HepG2 (cell line): ENCODE results near the gene LYSET. TPM values are rescaled to one million over a fixed set of nuclear protein-coding genes. Genes with fewer than 3 reads are reported as not detected.

Experiments
- ATAC-seq: fragments of 200-7000 bp; cut with Tn5 transposase; 3 replicates; pipeline ENCODE4 v1.9.1; 2020; ENCODE audit warnings: mild to moderate bottlenecking, moderate library complexity
- BruUV-seq: library from RNA; stranded (reverse); fragments of 400-500 nt; replicated peaks from 2 replicates; lab custom pipeline; 2021; lab: Mats Ljungman, UMichigan
- CTCF ChIA-PET: fragments of 300-600 bp; formaldehyde crosslinking; extraction: SDS; loops from one replicate; lab custom pipeline; 2021; ENCODE audit warnings: low total read pairs, inconsistent platforms, low intra/inter-chr PET ratio; lab: Yijun Ruan, JAX
- POLR2A ChIA-PET: fragments of 350-600 bp; sonication (Branson Sonifier 250); formaldehyde crosslinking; loops from one replicate; lab custom pipeline; 2020; ENCODE audit warnings: antibody characterized with exemption, inconsistent platforms; lab: Yijun Ruan, JAX
- DNase-seq: peaks from one replicate; pipeline ENCODE4 v3.0.0-alpha.2; 2015; ENCODE audit warnings: low spot score
- FAIRE-seq: peaks from 3 replicates; lab custom pipeline; 2011; peaks lifted over from hg19 to GRCh38; lab: Jason Lieb, UNC
- H2AFZ ChIP-seq: one replicate; pipeline ENCODE4 v1.6.1; 2011; ENCODE audit warnings: low read length, inconsistent platforms
- H3K27ac ChIP-seq: fragments of 300-600 bp; 3 replicates; pipeline ENCODE4 v1.8.0; 2011; ENCODE audit warnings: mixed run types, mild to moderate bottlenecking, mixed read lengths, low read length, inconsistent platforms; ENCODE audit not compliant: insufficient read depth; ENCODE audit errors: extremely low read length
- H3K27me3 ChIP-seq, 2 experiments: fragments of 200-600 bp in 1 of 2; 2 replicates in 1 of 2; 3 replicates in 1 of 2; pipeline versions ENCODE4 v1.6.0 to v1.8.0; 2011; ENCODE audit warnings: low read length in 2 of 2, mild to moderate bottlenecking in 2 of 2, moderate library complexity in 2 of 2, inconsistent platforms in 1 of 2; ENCODE audit not compliant: insufficient read depth in 2 of 2, control insufficient read depth in 1 of 2
- H3K36me3 ChIP-seq, 2 experiments: fragments of 200-600 bp in 1 of 2; replicated peaks in 1 of 2; 2 replicates in 1 of 2; 3 replicates in 1 of 2; pipeline versions ENCODE4 v1.5.1 to v1.8.0; 2011; ENCODE audit warnings: low read length in 2 of 2, inconsistent platforms in 1 of 2; ENCODE audit not compliant: insufficient read depth in 2 of 2, control insufficient read depth in 1 of 2
- H3K4me1 ChIP-seq: 2 replicates; pipeline ENCODE4 v1.5.1; 2012; ENCODE audit warnings: low read length, inconsistent platforms; ENCODE audit not compliant: insufficient read depth
- H3K4me2 ChIP-seq: 2 replicates; pipeline ENCODE4 v1.6.0; 2011; ENCODE audit warnings: low read depth, low read length, inconsistent platforms
- H3K4me3 ChIP-seq, 3 experiments: fragments of 200-600 bp in 1 of 3; sonication (generic), shearing (Covaris generic) in 1 of 3; replicated peaks in 1 of 3; 2 replicates each; pipeline ENCODE4 v1.5.1; 2011 to 2016; ENCODE audit warnings: low read length in 3 of 3, inconsistent platforms in 2 of 3, low read depth in 2 of 3, mild to moderate bottlenecking in 2 of 3, control low read depth in 1 of 3, mixed read lengths in 1 of 3; ENCODE audit not compliant: insufficient read depth in 1 of 3
- H3K79me2 ChIP-seq: one replicate; pipeline ENCODE4 v1.6.1; 2011; ENCODE audit warnings: low read length, inconsistent platforms; ENCODE audit not compliant: insufficient read depth
- H3K9ac ChIP-seq: 2 replicates; pipeline ENCODE4 v1.6.0; 2011; ENCODE audit warnings: mild to moderate bottlenecking, low read depth, low read length, inconsistent platforms; ENCODE audit not compliant: insufficient read depth
- H3K9me3 ChIP-seq: 2 replicates; pipeline ENCODE4 v1.5.1; 2012; ENCODE audit warnings: mild to moderate bottlenecking, low read length
- H4K20me1 ChIP-seq: 2 replicates; pipeline ENCODE4 v1.6.0; 2011; ENCODE audit warnings: inconsistent platforms, mild to moderate bottlenecking, low read length, moderate library complexity; ENCODE audit not compliant: insufficient read depth
- CEBPB ChIP-seq: IDR thresholded peaks from 2 replicates; pipeline ENCODE4 v1.6.1; 2011; ENCODE audit warnings: low read depth, low read length, improper control_type of control experiment, borderline replicate concordance
- DNMT1 ChIP-seq: sonication (generic); formaldehyde crosslinking; IDR thresholded peaks from 2 replicates; pipeline ENCODE4 v1.5.1; 2020; ENCODE audit warnings: mild to moderate bottlenecking, missing genetic modification reagents
- GFI1 ChIP-seq: sonication (generic); formaldehyde crosslinking; IDR thresholded peaks from 2 replicates; pipeline ENCODE4 v1.5.0; 2020; ENCODE audit warnings: missing genetic modification reagents, mild to moderate bottlenecking, borderline replicate concordance
- HNF4A ChIP-seq: sonication (generic); formaldehyde crosslinking; IDR thresholded peaks from 2 replicates; pipeline ENCODE4 v1.4.0; 2020; ENCODE audit warnings: missing genetic modification reagents
- KDM1A ChIP-seq: IDR thresholded peaks from 2 replicates; pipeline ENCODE4 v1.6.1; 2016; ENCODE audit warnings: missing compliant biosample characterization
- KDM5B ChIP-seq: sonication (generic); formaldehyde crosslinking; IDR thresholded peaks from 2 replicates; pipeline ENCODE4 v1.4.0; 2020; ENCODE audit warnings: missing genetic modification reagents, mild to moderate bottlenecking, borderline replicate concordance
- KMT2B ChIP-seq: IDR thresholded peaks from 2 replicates; pipeline ENCODE4 v1.6.1; 2016; ENCODE audit warnings: missing genetic modification reagents, missing compliant biosample characterization
- MEF2D ChIP-seq: sonication (generic); formaldehyde crosslinking; IDR thresholded peaks from 2 replicates; pipeline ENCODE4 v1.5.1; 2020; ENCODE audit warnings: mild to moderate bottlenecking, missing genetic modification reagents
- RCOR2 ChIP-seq: IDR thresholded peaks from 2 replicates; pipeline ENCODE4 v1.6.1; 2016; ENCODE audit warnings: missing biosample characterization, missing genetic modification reagents
- SOX13 ChIP-seq, 3 experiments: fragments of 450-650 bp in 1 of 3; sonication (generic) in 1 of 3; formaldehyde crosslinking in 1 of 3; IDR thresholded peaks in 2 of 3; conservative IDR thresholded peaks in 1 of 3; 2 replicates each; pipeline versions ENCODE4 v1.5.0 to v1.6.1; 2016 to 2020; ENCODE audit warnings: antibody characterized with exemption in 1 of 3, mild to moderate bottlenecking in 1 of 3, missing compliant biosample characterization in 1 of 3, missing genetic modification reagents in 1 of 3, moderate library complexity in 1 of 3
- ZNF101 ChIP-seq: sonication (generic); formaldehyde crosslinking; IDR thresholded peaks from 2 replicates; pipeline ENCODE4 v1.4.0; 2020; ENCODE audit warnings: mild to moderate bottlenecking, low read depth, missing genetic modification reagents, borderline replicate concordance
- ZNF121 ChIP-seq: sonication (generic); formaldehyde crosslinking; IDR thresholded peaks from 2 replicates; pipeline ENCODE4 v1.5.0; 2020; ENCODE audit warnings: mild to moderate bottlenecking, missing genetic modification reagents
- ZNF567 ChIP-seq: sonication (generic); formaldehyde crosslinking; IDR thresholded peaks from 2 replicates; pipeline ENCODE4 v1.8.1; 2023; ENCODE audit warnings: mild to moderate bottlenecking, missing genetic modification reagents, borderline replicate concordance
- ZNF776 ChIP-seq: sonication (generic); formaldehyde crosslinking; IDR thresholded peaks from 2 replicates; pipeline ENCODE4 v1.4.0; 2020; ENCODE audit warnings: mild to moderate bottlenecking, missing genetic modification reagents
- WGBS: methylation state at CpG from one replicate; pipeline ENCODE4 v1.1.6; 2017; ENCODE audit warnings: low lambda C conversion rate; 5-methylcytosine and 5-hydroxymethylcytosine counted together
- in situ Hi-C: cut with HindIII; loops from 2 replicates; pipeline ENCODE4 v1.10.0; 2017; ENCODE audit warnings: low pct_unique_long_range_greater_than_20kb; ENCODE audit not compliant: extremely low pct_ligation_motif_present
- intact Hi-C: fragments of 100-400 bp; cut with micrococcal nuclease; formaldehyde crosslinking; loops from one replicate; pipeline ENCODE4 v1.10.0; 2022; ENCODE audit not compliant: unreplicated experiment
- polyA plus RNA-seq, 8 experiments: library from polyadenylated mRNA; depleted of rRNA in 3 of 8; stranded (reverse) in 7 of 8; unstranded in 1 of 8; fragments of >200 nt; fragmentation: Illumina TruSeq in 4 of 8; extraction: Trizol in 4 of 8; gene quantifications; 2 replicates each; pipeline versions ENCODE4 v1.2.1 to v1.2.3, GENCODE V29; 2011 to 2016; ENCODE audit warnings: low read depth in 4 of 8, missing spikeins in 1 of 8, mixed read lengths in 1 of 8; ENCODE audit not compliant: insufficient read depth in 1 of 8
- total RNA-seq, 5 experiments: library from RNA; depleted of rRNA; stranded (reverse); fragments of >200 nt; fragmentation: Illumina TruSeq; extraction: Trizol; gene quantifications; 2 replicates each; pipeline ENCODE4 v1.2.3, GENCODE V29; 2016; ENCODE audit warnings: low read depth in 1 of 5
- TF ChIP-seq, protein P1 (sequence below): sonication (generic); formaldehyde crosslinking; IDR thresholded peaks from 2 replicates; pipeline ENCODE4 v1.9.0; 2021; ENCODE audit warnings: missing genetic modification reagents, borderline replicate concordance

The LYSET gene
- total and polyA plus RNA-seq, 2 of the 13 experiments (the other 11 are each of a cell fraction or from before 2014, with no cell fraction given): 19.1 to 36.6 TPM

GRCh38 chr14:93195316-93195999 lies 10.3 kb downstream of the LYSET start:
- no peak for FAIRE-seq
- no TSS peak for BruUV-seq
- POLR2A ChIA-PET: interaction anchor here (0.9 kb wide), 1 partner anchor 12 kb away, joined by 3 read pairs; the partner anchor contains the start of gene UBR7

More at GRCh38 chr14:93195316-93195999, 10.3 kb downstream of the LYSET start:
- ATAC-seq (no peak), DNase-seq (no peak)
- no peaks in the 10 kb centered on the region for H3K79me2 ChIP-seq
- H3K4me2 ChIP-seq: no peak overlapping the region
- no peaks in the 10 kb centered on the region for H3K36me3 ChIP-seq
- intact Hi-C loops: no loop called here
- WGBS: no CpG with 5 or more reads among the region's 1 CpG
- no peak overlapping the region for H3K27ac ChIP-seq
- H3K9ac ChIP-seq: no peak overlapping the region
- no peak for TF ChIP-seq KDM1A (CRISPR knock-in tag)
- no peak for TF ChIP-seq DNMT1
- TF ChIP-seq ZNF121: peak; percentile 83; the same call in 1 of the 2 replicates
- no peak for TF ChIP-seq ZNF776 (CRISPR knock-in tag)
- TF ChIP-seq CEBPB: peak; percentile 3; the same call in 1 of the 2 replicates
- no peak for TF ChIP-seq SOX13 (IDR thresholded peaks at IDR 0.05)
- no peak for TF ChIP-seq SOX13 (CRISPR knock-in tag; conservative IDR thresholded peaks at IDR 0.05 in 1 of 2, IDR thresholded peaks at IDR 0.05 in 1 of 2)
- TF ChIP-seq ZNF101 (CRISPR knock-in tag): no peak
- no peak for TF ChIP-seq ZNF567 (CRISPR knock-in tag)
- TF ChIP-seq KDM5B (CRISPR knock-in tag): no peak
- no peak for TF ChIP-seq GFI1 (CRISPR knock-in tag)
- no peak for TF ChIP-seq RCOR2 (CRISPR knock-in tag)
- TF ChIP-seq HNF4A (CRISPR knock-in tag): peak; percentile 10; the same call in 1 of the 2 replicates
- TF ChIP-seq, protein P1, sequence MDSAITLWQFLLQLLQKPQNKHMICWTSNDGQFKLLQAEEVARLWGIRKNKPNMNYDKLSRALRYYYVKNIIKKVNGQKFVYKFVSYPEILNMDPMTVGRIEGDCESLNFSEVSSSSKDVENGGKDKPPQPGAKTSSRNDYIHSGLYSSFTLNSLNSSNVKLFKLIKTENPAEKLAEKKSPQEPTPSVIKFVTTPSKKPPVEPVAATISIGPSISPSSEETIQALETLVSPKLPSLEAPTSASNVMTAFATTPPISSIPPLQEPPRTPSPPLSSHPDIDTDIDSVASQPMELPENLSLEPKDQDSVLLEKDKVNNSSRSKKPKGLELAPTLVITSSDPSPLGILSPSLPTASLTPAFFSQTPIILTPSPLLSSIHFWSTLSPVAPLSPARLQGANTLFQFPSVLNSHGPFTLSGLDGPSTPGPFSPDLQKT (CRISPR knock-in tag): no peak
- no peak for TF ChIP-seq KMT2B (CRISPR knock-in tag)
- TF ChIP-seq MEF2D (CRISPR knock-in tag): no peak
- H3K9me3 ChIP-seq: no peaks in the 10 kb centered on the region
- H4K20me1 ChIP-seq: no peaks in the 10 kb centered on the region
- peaks cover 12% of the 10 kb centered on the region for H3K4me1 ChIP-seq
- CTCF ChIA-PET: no interaction called here
- no peaks in the 10 kb centered on the region for H3K27me3 ChIP-seq
- H2AFZ ChIP-seq: no peak overlapping the region
- in situ Hi-C loops: no loop called here
- H3K4me3 ChIP-seq: no peak overlapping the region
